ENCODE results near the gene FUT7. TPM values are rescaled to one million over a fixed set of nuclear protein-coding genes. Genes with fewer than 3 reads are reported as not detected.
A peak's percentile ranks its signal among the peaks of the same experiment; 100 is the strongest.
"Not testable (repeated sequence)": the region's sequence is repeated elsewhere in the genome, so short reads cannot be mapped to it uniquely, and the experiment has no call there.

The FUT7 gene
- total RNA-seq, 1 donor, result not detected

GRCh38 chr9:137066096-137066861, 34.4 kb upstream of the FUT7 start:
- DNase-seq (ENCODE audit: low read depth), result no peak
- no peak for TF ChIP-seq CTCF (IDR thresholded peaks at IDR 0.05; ENCODE audit: insufficient read depth, low read length)
- no peak overlapping the region for H3K4me3 ChIP-seq (ENCODE audit: low read depth, low read length)

GRCh38 chr9:137065336-137065967, 33.6 kb upstream of the FUT7 start:
- DNase-seq (ENCODE audit: low read depth), result no peak
- H3K4me3 ChIP-seq (ENCODE audit: low read depth, low read length), result no peak overlapping the region
- no peak for TF ChIP-seq CTCF (IDR thresholded peaks at IDR 0.05; ENCODE audit: insufficient read depth, low read length)

- H3K4me3 ChIP-seq (ENCODE audit: low read depth, low read length), result no peak overlapping the region
- no peak for DNase-seq (ENCODE audit: low read depth)
- no peak for TF ChIP-seq CTCF (IDR thresholded peaks at IDR 0.05; ENCODE audit: insufficient read depth, low read length)
These were observed 32.9 kb upstream of the FUT7 start for GRCh38 chr9:137064880-137065164.

GRCh38 chr9:137064027-137064879, 32.4 kb upstream of the FUT7 start:
- TF ChIP-seq CTCF (IDR thresholded peaks at IDR 0.05; ENCODE audit: insufficient read depth, low read length), result peak; percentile 99
- DNase-seq (ENCODE audit: low read depth), result peak; percentile 47
- no peak overlapping the region for H3K4me3 ChIP-seq (ENCODE audit: low read depth, low read length)

- DNase-seq (ENCODE audit: low read depth), result no peak
- TF ChIP-seq CTCF (IDR thresholded peaks at IDR 0.05; ENCODE audit: insufficient read depth, low read length), result no peak
- H3K4me3 ChIP-seq (ENCODE audit: low read depth, low read length), result no peak overlapping the region
These were observed 31.6 kb upstream of the FUT7 start for GRCh38 chr9:137063311-137064026.

GRCh38 chr9:137062798-137063197, 30.9 kb upstream of the FUT7 start:
- not testable (repeated sequence) for DNase-seq (ENCODE audit: low read depth); H3K4me3 ChIP-seq (ENCODE audit: low read depth, low read length)

Data from fibroblast of the aortic adventitia (primary cell).